Measurements from ENCODE around the gene SARDH.
"Not testable (repeated sequence)": the region's sequence is repeated elsewhere in the genome, so short reads cannot be mapped to it uniquely, and the experiment has no call there.

SARDH gene

DNA sequence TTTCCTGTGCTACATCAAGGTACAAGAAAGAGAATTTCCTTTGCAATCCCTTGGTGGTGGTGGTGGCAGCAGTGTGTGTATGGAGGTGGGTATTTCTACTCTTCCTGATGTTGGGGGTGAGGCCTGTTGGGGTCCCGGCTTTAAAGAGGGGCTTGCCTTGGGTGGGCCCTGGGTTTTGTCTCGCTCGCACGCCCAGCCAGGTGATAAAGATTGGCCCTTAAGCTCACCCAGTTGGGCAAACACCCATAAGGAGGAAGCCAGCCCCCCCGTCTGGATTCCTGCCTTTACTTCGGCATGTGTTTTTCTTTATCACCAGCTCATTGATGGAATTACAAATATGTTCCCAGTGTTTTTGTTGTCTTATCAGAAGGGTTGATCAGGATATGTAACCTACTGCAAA, 16.0 kb upstream of the SARDH start:
- peak; percentile 56 for DNase-seq (ENCODE audit: low spot score)
- Histone ChIP-seq H3K27ac (no peak overlapping the region), H3K4me3 (no peak overlapping the region)
- TF ChIP-seq, protein P1, sequence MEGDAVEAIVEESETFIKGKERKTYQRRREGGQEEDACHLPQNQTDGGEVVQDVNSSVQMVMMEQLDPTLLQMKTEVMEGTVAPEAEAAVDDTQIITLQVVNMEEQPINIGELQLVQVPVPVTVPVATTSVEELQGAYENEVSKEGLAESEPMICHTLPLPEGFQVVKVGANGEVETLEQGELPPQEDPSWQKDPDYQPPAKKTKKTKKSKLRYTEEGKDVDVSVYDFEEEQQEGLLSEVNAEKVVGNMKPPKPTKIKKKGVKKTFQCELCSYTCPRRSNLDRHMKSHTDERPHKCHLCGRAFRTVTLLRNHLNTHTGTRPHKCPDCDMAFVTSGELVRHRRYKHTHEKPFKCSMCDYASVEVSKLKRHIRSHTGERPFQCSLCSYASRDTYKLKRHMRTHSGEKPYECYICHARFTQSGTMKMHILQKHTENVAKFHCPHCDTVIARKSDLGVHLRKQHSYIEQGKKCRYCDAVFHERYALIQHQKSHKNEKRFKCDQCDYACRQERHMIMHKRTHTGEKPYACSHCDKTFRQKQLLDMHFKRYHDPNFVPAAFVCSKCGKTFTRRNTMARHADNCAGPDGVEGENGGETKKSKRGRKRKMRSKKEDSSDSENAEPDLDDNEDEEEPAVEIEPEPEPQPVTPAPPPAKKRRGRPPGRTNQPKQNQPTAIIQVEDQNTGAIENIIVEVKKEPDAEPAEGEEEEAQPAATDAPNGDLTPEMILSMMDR (IDR thresholded peaks at IDR 0.05) = no peak

DNA sequence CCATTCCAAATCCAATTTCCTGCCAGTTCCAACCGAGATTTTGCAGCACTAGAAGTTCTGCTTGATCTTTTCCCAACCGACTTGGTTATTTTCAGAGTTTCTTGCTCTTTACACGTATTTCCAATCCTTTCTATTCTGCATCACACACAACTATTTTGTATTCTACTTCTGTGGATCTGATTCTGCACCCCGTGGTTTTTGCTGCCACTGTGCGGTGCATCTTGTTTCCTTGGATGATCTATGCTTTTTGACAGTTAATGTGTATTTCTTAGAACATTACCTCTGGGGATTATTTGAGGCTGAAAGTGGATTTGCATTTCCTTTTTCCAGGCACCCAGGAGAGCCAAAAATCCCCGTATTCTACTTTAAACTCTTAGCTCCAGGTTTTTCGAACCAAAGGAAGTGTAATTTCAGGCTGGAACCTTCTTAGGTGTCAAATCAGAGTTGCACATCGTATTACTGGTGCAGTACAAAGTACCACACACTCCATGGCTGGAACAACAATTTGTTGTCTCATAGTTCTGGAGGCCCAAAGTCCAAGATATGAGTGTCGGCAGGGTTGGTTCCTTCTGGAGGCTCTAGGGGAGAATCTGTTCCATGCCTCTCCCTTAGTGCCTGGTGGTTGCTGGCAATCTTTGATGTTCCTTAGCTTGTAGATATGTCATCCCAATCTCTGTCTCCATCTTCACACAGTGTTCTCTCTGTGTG, 14.7 kb upstream of the SARDH start:
- no peak overlapping the region for H3K27ac ChIP-seq
- TF ChIP-seq, protein P1 (IDR thresholded peaks at IDR 0.05) = no peak
- no peak overlapping the region for H3K4me3 ChIP-seq
- DNase-seq (ENCODE audit: low spot score) = peak; percentile 21

DNA sequence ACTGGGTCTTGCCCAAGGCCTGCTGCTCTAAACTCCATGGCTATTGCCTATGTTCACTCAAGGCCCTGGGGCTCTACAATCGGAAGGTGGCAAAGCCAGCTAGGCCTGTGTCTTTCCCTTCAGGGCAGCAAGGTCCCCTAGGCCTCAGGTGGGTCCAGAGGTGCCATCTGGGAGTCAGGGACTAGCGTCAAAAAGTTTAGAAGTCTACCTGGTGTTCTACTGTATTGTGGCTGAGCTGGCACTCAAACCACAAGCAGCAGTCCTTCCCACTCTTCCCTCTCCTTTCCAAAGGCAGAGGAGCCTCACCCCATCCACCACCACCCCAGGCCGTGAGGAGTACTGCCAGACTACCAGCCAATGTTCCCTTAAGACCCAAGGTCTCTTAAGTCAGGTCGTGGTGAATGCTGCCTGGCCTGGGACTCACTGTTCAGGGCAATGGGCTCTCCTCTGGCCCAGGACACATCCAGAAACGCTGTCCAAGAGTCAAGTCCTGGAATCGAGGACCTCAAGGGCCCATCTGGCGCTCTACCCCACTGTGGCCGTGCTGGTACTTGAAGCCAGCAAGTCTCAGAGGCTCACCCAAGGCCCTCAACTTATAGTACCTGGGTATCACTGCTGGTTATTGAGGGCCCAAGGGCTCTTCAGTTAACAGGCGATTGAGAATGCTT, 13.0 kb upstream of the SARDH start:
- Histone ChIP-seq H3K4me3 (no peak overlapping the region), H3K27ac (no peak overlapping the region)
- TF ChIP-seq, protein P1 (IDR thresholded peaks at IDR 0.05) = no peak
- peak; percentile 64 for DNase-seq (ENCODE audit: low spot score)

DNA sequence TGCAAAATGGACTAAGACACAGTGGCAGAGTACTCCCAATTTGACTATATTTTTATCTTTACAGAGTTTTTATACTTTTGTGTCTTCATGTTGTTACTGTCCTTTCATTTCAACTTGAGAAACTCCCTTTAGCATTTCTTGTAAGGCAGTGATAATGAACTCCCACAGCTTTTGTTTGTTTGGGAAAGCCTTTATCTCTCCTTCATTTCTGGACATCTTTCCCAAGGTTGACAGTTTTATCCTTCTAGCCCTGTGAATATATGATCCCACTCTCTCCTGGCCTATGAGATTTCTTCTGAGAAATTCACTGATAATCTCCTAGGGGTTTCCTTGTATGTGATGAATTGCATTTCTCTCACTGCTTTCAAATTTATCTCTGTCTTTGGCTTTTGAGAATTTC, 9.2 kb upstream of the SARDH start:
- Histone ChIP-seq H3K27ac (no peak overlapping the region), H3K4me3 (no peak overlapping the region)
- TF ChIP-seq, protein P1 (IDR thresholded peaks at IDR 0.05) = no peak
- no peak for DNase-seq (ENCODE audit: low spot score)

DNA sequence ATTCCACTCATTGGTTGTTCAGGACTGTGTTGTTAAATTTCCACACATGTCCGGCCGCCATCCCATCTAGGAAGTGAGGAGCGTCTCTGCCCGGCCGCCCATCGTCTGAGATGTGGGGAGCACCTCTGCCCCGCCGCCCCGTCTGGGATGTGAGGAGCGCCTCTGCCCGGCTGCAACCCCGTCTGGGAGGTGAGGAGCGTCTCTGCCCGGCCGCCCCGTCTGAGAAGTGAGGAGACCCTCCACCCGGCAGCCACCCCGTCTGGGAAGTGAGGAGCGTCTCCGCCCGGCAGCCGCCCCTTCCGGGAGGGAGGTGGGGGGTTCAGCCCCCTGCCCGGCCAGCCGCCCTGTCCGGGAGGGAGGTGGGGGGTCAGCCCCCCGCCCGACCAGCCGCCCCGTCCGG, 6.4 kb upstream of the SARDH start:
- not testable (repeated sequence) for H3K27ac ChIP-seq; H3K4me3 ChIP-seq; DNase-seq (ENCODE audit: low spot score)

DNA sequence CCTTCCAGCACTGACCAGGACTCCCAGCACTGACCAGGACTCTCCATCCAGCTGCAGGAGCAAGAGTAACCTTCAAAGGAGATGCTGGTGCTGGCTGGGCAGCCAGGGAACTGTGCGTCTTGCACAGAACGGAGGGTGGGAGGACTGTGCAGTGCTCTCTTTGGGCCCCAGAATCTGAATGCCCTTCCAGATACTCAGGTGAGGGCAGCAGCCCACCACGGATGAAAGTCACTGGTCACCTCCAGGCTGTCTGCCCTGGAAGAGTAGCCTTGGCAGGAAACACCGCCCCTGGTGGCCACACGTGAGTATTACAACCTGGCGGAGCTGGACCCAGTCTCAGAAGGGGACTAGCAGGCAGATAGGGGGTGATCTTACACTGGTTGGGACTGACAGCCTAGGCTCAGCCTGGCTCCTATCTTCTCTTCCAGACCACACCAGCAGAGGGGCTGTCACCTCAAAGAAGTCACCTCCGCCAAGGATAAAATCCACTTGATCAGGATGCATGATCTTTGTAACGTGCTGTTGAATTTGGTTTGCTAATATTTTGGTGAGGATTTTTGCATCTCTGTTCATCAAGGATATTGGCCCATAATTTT, 4.8 kb upstream of the SARDH start:
- no peak overlapping the region for H3K4me3 ChIP-seq

DNA sequence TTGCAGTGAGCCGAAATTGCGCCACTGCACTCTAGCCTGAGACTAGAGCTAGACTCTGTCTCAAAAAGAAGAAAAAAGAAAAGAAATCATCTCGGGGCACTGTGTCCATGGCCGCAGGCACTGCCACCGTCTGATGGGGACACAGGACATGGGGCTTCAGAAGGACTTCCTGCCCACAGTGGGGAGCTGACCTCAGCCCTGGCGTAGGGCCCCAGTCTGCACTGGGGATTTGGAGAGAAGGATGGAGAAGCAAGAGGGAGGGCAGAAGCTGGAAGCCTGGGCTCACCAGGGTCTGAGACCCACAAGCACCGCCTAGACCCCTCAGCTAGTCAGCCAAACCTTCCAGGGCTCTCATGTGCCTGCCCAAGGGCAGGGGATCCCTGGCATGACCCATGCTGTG, 4.1 kb upstream of the SARDH start:
- H3K27ac ChIP-seq = no peak overlapping the region
- DNase-seq (ENCODE audit: low spot score) = peak; percentile 65
- H3K4me3 ChIP-seq = no peak overlapping the region
- TF ChIP-seq, protein P1 (IDR thresholded peaks at IDR 0.05) = no peak

More for the DNA sequence above, 4.8 kb upstream of the SARDH start:
- TF ChIP-seq, protein P1 (IDR thresholded peaks at IDR 0.05) = peak; percentile 96
- H3K27ac ChIP-seq = no peak overlapping the region
- DNase-seq (ENCODE audit: low spot score) = peak; percentile 83

Measured in coronary artery (tissue), 2 donors.